HG02981 (cell line): ENCODE results near the gene TFAP2A.

Experiments used
- ATAC-seq: cut with Tn5 transposase; IDR thresholded peaks from one replicate; pipeline ENCODE4 v1.9.1; 2021; ENCODE audit warnings: mild to moderate bottlenecking, moderate library complexity; ENCODE audit not compliant: unreplicated experiment

Gene TFAP2A

DNA sequence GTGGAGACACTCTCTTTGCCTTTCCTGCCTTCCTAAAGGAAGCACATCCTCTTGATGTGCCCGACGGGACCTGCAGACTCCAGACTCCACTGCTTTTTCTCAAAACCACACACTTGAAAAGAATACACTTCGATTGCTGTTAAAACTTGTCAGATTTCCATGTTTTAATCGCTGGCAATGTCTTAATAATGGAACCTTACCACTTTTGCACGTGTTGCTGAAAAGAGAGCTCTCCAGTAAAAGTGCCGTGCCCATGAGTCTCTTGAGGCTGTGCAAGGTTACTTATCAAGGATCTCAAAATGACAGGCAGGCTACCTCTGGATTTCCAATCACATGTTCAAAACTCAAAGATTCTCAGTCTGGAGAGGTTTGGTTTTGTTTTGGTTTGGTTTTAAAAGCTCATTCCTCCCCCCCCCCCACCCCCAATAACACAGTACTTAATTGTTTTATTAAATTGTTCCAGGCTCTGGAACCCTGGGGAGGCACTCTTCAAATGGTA lies 12.0 kb upstream of the TFAP2A start:
- ATAC-seq, result no peak

DNA sequence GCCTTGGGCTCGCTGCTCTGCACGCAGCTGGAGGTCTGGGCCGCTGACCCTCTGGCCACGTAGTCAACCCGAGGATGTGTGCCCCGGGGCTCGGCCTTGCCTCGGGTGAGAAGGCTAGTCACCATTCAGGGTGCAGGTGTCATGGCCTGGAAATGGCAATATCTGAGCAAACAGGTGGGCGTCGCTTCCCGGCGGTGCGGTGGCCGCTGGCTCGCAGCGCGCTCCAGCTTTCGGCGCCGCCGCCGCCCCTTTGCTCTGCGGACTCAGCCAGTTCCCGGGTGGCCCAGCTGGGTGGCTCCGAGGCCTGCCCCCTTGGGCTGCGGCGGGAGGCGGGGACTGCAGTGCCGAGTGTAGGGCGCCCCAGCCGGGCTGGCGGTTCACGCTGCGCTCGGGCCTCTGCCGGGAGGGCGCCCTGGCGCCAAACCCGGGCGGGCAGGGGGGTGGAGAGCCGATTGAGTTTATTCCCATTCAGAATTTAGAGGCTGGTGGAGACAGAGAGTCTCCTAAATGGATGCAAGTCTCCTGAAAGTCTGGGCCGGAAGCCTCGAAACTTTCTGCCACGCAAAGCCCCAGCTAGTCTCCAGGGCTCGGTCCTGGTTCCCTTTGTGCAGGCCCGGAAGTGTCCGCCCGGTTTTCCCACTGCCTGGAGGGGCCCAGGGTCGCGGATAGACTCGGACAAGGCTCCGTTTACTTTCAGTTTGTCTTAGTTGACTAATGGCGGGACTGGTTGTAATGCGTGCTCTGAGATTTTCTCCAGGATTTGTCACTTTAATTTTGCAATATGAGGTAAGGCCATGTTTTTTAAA lies 11.3 kb upstream of the TFAP2A start:
- peak; percentile 71 for ATAC-seq

GRCh38 chr6:10425176-10425974 lies 10.5 kb upstream of the TFAP2A start:
- no peak for ATAC-seq

GRCh38 chr6:10424040-10424439 lies 9.2 kb upstream of the TFAP2A start:
- ATAC-seq, result no peak

DNA sequence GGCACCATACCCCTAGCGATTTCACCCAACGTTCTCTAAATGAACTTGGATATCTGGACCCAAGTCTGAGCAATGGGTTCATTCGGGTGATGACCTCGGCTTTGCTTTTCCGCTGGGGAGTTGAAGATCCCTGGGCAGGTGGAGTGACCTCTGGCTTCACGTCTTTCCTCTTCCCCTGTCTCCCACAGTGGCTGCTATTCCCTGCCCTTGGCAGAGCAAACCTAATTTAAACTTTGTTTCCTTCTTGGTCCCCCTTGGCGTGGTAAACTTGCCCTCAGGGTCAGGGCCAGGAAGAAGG lies 7.8 kb upstream of the TFAP2A start:
- ATAC-seq, result no peak

- no peak for ATAC-seq
Observed at GRCh38 chr6:10421921-10422736, 7.3 kb upstream of the TFAP2A start.

GRCh38 chr6:10421158-10421920 lies 6.5 kb upstream of the TFAP2A start:
- no peak for ATAC-seq

- ATAC-seq, result no peak
Observed at GRCh38 chr6:10420546-10421157, 5.8 kb upstream of the TFAP2A start.

DNA sequence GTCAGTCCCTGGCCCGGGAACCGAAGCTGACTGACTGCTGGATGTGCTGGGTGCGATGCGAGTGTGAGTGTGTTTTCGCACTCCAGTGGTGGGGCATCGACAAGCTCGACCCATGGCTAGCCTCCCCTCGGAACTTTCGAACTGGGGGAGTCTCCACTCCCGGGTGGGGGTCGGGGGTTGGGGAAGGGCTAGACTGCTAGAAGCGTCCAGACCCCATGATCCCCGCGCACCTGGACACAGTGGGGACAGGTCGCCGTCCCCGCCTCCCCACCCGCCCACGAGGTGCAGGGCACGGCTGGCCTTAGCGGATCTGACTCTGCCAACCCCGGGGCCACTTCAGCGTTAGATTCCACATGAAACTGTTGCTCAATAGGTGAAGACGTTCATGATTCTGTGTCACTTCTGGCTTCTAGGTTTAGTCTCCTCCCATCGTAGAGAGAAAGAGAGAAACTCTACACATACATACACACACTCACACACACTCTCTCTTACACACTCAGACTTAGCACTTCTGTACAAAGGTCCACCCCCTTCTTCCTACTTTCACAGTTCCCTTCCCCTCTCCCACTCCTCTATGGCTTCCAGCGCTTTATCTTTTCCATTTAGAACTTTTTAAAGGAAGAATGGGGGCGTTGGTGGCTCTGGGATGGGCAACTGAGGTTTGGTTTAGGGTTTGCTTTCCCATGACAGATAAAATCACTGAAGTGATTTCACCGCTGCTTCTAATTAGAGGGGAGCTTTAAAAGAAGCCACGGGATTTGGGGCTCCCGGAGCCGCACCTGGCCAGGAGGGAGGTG lies 5.1 kb upstream of the TFAP2A start:
- ATAC-seq, result no peak

DNA sequence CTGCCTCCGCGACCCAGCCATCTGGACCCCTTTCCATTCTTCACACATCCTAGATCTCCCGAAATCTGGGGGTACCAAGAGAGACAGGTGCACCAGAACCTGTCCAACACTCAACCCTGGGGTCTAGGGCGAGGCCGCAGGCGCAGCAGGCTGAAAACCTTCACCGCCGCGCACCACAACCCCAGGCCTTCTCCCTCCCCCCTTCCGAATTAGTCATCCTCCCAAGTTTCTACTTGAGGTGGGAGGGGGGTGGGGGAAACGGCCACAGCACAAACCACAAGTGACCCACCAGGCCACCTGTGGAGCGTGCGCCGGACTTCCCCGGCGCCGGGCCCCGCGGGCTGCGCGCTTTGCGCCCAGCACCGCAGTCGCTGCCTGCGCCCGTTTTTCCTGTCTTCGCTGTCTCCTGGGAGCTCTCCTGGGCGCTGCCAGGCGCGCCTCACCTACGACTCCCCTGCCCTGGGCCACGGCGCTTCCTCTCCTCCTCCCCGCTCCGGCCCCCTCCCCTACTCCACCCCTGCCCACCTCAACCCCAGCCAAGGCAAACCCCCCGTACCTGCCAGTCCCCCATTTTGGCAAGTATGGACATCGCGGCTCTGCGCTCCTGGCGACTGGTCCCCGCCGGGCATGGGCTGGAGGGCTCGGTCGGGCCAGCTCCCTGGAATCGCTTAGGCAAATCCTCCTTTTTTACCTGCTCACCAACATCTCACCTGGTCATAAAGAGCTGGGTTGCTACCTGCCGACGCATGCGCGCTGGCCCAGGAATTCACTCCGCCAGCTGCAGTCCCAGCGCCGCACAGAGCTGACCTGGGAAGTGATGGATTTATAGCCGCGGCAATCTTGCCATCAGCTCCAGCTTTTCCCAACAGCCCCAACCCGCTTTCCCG lies 4.2 kb upstream of the TFAP2A start:
- ATAC-seq, result no peak

DNA sequence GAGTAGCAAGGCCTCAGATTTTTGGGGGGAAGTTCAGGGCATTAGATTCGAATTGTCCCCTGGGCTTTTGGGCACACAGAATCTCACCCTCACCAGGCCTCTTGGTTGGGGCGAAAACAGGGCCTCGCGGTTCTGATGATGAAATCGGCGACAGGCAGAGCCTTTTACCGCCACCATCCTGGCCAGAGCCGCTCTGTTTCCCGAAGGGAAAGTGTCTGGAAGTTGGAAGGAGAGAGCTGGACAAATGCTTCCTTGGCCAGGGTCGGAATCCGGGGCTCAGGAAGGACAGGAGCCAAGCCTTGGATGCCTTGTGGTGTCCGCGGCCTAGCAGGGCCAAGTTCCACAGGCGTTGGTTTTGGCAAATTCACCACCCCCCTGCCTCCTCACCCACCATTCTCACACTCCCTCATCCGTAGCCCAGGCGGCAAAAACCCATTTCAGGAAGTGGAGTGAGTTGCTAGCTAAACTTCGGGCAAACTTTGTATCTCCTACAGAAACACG lies 3.5 kb upstream of the TFAP2A start:
- no peak for ATAC-seq

GRCh38 chr6:10417681-10418104 lies 2.8 kb upstream of the TFAP2A start:
- ATAC-seq, result no peak

- no peak for ATAC-seq
Observed at GRCh38 chr6:10416863-10417641, 2.2 kb upstream of the TFAP2A start.

GRCh38 chr6:10416516-10416862 lies 1.6 kb upstream of the TFAP2A start:
- ATAC-seq, result no peak

DNA sequence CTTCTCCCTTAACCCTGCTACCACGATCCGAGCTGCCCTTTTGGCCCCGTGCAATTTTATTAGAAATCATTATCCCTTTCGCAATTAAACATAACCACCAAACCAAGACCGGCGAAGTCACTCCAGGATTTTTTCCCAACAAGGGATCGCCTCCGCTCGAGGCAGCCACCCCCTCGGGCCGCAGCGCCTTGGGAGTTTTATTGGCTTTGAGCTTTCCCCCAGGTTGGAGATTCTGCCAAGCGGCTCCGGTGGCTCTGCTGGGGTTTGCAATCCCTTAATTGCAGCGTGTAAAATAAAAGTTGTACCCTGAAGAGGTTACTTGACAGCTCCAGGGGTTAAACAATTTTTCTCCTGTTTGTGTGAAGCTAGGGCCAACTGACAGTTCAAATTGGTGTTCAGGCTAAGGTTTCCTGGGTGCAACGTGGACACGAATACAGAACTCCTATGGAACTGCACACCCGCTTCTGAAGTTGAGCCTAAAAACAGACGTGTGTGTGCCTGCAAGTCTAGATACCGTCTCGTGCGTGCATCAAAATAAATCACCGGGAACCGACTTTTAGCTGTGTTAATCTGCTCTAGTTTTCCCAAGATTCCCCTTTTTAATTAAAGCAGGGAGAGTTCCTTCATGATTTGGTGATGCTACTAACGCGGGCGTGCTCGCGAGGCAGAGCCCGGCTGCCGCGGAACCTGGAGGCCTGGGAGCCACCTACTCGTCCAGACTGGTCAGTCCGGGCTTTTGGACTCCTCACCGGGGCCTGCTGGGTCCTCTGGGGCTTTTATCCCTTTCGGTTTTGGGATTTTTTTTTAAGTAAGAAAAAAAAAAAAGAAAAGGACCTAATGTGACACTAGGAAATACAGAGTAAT lies 975 bp upstream of the TFAP2A start:
- ATAC-seq, result no peak

GRCh38 chr6:10413850-10414738 lies 780 bp downstream of the TFAP2A start:
- ATAC-seq, result no peak
